Heart left ventricle (tissue), 13 donors: ENCODE measurements around the gene NAA80.
A peak's percentile ranks its signal among the peaks of the same experiment; 100 is the strongest.

Experiments
- CTCF ChIP-seq, 12 donors: fragments of 200-600 bp; sonication (generic) in 4 of 12; IDR thresholded peaks; one replicate each; pipeline versions ENCODE4 v1.5.0 to v1.8.0; 2018 to 2022; ENCODE audit warnings: antibody characterized with exemption in 12 of 12, mild to moderate bottlenecking in 5 of 12
- POLR2A ChIP-seq, 2 donors: fragments of 450-650 bp; IDR thresholded peaks; one replicate each; pipeline ENCODE4 v1.6.1; 2017; ENCODE audit warnings: antibody characterized with exemption in 2 of 2, mild to moderate bottlenecking in 2 of 2, moderate library complexity in 2 of 2
- donor health status: ischemic (EF 13 %, LVEDD 7.1; RV severe dilation, severe dysfunction).
- donor health status: DM: no; HTN: yes; CAD: no.
- donor health status: DM: no; HTN: no; CAD: no.
- donor health status: ischemic (EF 25% LVEDD 6.9; RV normal size, moderate dysfunction).
- donor health status: ischemic (EF 25% LVEDD 5.7; RV mildly dilated, moderate dysfunction).
- donor health status: ischemic (EF 35%, LVEDD 5.7; RV mildly dilated, moderate dysfunction).
- donor health status: nonischemic (EF 11% LVEDD 7.7; RV severe dilation, severe dysfunction).
- donor health status: DM: yes; HTN: yes; CAD: no.
- donor health status: PGD.
- donor health status: ischemic (EF 29% LVEDD 5.4; RV normal size, mild dysfunction).
- donor health status: nonischemic (EF 23%, LVEDD 6.1; RV moderate dilation, normal function).

GRCh38 chr3:50319894-50320625 lies 20.9 kb upstream of the NAA80 start:
- TF ChIP-seq POLR2A (IDR thresholded peaks at IDR 0.05) (no peak), CTCF (IDR thresholded peaks at IDR 0.05) (peak in 1 of 12 donors; percentile 4)
